ENCODE measurements around the gene EGFL7.

The EGFL7 gene

DNA sequence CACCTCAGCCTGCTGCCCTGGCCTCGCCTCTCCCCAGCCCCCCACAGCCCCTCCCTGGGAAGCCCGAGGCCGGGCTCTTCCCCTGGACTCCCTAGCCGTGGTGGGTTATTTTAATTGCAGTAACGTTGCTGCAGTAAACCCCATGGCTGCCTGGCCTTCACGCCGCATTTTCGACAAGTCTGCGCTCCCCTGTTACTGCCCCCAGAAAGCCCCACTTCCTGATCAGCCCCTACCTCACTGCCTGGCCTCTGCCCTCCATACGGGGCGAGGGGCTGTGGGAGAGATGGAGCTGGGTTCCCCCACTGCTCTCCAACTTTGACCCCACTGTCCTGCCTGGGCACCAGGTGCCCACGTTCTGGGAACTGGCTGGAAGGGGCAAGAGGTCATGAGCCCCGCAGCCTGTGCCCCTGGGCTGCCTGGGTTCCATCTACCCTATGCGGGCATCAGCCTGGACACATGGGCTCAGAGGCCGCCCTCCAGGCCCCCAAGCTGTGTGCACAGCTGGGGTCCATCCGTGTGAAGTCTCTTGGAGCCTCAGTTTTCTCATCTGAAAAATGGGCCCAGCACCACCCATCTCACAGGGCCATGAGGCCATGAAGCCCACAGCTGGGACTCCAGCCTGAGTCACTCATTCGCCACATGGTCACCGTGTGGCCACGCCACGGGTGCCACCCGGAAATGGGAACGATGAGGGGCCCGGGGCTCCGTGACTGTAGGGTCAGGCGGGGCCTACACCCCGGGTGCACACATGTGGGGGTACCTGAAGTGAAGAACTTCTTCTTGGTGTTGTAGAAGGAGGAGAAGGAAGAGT is 11.5 kb downstream of the EGFL7 start:
- DNase-seq = no peak

DNA sequence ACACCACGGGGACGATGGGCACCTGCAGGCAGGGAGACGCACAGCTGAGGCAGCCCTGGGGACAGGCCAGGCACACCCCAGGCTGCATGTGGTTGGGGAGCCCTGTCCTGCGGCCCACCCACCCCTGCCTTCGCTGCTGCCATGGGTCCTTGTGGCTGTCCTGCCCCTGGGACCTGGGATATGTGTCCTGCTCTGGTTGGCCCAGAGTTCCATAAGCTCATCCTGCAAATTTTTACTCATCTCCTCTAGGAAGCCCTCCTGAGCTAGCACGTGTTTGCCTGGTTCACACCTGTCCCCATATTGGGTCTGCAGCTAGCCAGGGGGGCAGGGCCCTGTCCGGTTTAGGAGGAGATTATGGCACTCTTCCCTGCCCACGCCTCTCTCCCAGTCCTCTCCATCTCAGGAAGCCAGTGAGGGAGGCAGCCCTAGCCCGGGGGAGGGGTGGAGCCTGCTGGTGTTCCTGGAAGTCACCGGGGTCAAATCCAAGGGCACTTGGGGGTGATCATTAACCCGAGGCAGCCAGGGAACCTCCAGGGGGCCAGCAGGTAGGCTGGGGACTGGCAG is 12.2 kb downstream of the EGFL7 start:
- DNase-seq = no peak

DNA sequence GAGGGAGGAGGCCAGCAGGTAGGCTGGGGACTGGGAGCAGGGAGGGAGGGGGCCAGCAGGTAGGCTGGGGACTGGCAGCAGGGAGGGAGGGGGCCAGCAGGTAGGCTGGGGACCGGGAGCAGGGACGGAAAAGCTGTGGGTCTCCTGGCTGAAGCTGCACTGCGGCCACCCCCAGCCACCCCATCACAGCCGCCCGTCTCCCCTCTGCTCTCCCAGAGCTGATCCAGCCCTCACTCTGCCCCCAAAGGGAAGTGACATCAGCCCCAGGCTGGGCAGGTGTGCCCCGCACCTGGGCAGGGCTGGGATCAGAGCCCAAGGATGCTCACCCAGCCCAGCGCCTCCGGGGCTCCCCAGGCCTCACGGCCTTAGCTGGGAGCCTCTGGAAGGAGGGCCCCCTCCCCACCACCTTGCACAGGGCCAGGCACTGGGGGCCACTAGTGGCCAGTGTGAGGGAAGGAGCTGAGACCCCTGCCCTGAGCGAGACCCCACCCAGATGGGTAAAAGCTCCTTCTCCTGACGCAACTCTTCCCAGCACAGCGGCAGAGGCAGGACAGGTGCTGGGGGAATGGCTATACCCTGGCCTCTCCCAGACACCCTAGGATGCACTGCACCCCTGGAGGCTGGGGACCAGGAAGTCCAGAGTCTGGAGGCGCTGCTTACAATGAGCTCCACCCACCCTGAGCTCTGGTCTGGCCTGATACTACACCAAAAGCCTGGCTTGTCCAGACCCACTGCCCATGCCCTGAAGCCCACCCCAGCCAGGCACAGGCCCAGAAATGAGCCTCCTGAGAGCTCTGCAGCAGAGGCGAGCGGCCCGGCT is 13.0 kb downstream of the EGFL7 start:
- no peak for DNase-seq

- no peak for DNase-seq
These were observed 13.6 kb downstream of the EGFL7 start for GRCh38 chr9:136676297-136676794.

GRCh38 chr9:136676920-136677686 is 14.4 kb downstream of the EGFL7 start:
- DNase-seq = no peak

DNA sequence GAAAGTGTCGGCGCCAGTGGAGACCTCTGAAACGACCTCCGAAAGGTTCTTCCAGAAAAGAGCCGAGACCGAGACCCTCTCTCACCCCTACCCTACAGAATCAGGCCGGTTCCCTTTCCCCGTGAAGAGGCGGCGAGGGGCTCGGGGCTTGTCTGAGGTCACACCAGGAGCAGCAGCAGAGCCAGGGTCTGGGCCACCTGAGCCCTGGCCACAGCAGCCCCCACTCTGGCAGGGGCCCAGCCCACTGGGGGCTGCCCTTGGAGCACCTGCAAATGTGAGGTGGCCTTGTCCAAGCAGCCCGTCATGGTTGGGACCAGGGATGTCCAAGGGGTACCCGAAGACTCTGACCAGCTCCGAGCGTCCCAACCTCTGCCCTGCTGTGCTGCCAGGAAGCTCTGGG is 15.3 kb downstream of the EGFL7 start:
- DNase-seq = no peak

GRCh38 chr9:136678624-136679023 is 15.9 kb downstream of the EGFL7 start:
- DNase-seq = no peak

DNA sequence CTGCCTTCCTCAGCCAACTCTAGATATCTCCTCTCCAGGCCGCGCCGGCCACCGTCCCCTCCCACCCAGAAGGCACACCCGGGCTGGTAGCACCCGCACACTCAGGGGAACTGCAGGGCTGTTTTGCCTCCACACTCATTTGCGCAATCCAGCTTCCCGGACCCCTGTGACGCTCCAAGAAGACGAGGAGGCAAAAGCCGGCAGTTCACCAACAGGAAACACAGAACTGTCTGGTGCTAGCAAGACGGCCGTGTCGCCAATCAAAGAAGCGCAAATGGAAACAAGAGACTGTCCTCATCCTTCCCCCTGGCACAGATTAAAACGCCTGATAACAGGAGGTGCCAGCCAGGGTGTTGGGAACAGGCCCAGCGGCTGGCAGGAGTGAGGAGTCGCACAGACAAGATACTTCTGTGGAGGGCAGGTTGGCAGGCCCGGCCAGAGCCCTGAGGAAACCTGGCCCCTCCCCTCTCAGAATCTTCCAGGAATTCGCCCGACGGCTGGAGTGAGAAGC is 16.8 kb downstream of the EGFL7 start:
- DNase-seq = no peak

GRCh38 chr9:136681029-136681428 is 18.3 kb downstream of the EGFL7 start:
- DNase-seq = no peak

GRCh38 chr9:136681945-136682699 is 19.4 kb downstream of the EGFL7 start:
- no peak for DNase-seq

- no peak for DNase-seq
These were observed 20.0 kb downstream of the EGFL7 start for GRCh38 chr9:136682710-136683109.

DNA sequence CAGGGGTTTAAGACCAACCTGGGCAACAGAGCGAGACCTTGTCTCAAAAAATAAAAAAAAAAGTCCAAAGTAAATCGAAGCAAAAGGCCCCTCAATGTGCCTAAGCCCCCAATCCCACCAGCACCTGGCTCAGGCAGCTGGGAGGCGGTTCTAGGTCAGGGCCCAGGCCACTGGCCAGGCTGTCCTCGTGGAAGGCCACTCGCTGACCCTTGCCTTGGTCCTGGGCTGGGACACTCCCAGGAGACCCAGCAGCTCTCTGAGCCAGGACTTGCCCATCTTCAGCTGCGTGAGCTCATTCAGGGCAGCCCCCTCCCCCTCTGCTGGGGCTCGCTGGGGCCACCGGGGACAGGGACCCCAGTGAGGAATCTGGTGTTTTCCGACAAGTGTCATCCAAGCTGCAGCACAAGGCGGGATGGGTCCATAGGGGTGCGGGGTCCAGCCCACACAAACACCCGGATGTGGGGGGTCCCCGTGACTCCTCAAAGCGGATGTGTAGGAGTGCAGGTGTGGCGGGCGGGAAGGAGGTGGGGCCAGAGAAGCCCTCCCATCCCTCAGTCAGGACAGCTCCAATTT is 20.5 kb downstream of the EGFL7 start:
- DNase-seq = no peak

DNA sequence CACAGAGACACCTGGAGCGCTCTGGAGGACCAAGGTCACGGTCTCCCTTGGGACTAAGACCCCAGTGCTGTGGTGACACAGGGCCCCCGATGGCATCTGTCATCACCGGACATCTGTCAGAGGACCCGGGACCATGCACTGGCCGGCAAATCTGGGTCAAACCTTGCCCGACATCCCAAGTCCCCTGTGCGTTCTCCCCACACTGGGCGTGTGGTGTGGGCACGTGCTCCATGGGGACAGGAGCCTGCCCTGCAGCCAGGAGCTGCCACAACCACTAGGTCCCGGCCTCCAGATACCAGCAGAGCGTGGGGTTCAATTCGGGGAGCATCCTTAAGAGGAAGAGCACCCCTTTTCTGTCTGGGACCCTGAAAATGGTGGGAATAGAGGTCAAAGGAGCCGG is 21.0 kb downstream of the EGFL7 start:
- DNase-seq = no peak

DNA sequence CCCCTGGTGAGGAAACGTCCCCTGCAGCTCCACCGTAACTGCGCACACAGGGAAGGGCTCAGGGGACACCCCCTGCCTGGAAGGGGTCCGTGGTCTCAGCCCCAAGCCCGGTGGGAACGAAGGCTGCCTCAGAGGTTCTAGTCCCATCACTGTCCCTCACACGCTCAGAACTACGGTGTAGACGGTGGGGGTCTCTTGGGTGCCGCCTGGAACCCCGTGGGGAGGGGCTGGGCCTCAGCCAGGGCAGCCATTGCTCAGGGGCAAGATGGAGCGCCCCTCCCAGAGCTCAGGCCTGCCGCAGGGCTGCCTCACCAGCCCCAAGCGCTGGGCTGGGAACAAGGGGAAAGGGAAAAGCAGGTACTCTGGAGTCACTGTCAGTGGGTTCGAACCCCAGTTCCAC is 21.6 kb downstream of the EGFL7 start:
- no peak for DNase-seq

- no peak for DNase-seq
These were observed 22.1 kb downstream of the EGFL7 start for GRCh38 chr9:136684799-136685198.

DNA sequence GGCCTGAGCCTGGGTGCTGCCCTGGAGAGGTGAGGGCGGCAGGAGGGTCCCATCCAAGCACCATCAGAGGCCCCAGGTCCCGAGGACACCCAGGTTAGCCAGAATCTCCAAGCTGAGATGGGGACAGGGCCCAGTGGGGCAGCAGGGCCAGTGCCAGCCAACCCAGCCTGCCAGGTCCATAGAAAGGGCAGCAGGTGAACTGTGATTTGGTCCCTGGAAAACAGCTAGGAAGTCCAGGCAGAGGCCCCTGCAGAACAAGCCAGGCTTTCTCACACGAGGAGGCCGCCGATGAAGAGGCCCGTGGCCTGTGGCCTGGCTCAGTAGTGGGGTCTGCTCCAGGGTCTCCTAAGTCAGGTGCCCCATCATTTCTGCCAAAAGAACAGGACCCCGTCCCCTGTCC is 22.5 kb downstream of the EGFL7 start:
- DNase-seq = no peak

GRCh38 chr9:136685790-136686533 is 23.2 kb downstream of the EGFL7 start:
- DNase-seq = no peak

- DNase-seq = no peak
These were observed 23.7 kb downstream of the EGFL7 start for GRCh38 chr9:136686534-136686793.

DNA sequence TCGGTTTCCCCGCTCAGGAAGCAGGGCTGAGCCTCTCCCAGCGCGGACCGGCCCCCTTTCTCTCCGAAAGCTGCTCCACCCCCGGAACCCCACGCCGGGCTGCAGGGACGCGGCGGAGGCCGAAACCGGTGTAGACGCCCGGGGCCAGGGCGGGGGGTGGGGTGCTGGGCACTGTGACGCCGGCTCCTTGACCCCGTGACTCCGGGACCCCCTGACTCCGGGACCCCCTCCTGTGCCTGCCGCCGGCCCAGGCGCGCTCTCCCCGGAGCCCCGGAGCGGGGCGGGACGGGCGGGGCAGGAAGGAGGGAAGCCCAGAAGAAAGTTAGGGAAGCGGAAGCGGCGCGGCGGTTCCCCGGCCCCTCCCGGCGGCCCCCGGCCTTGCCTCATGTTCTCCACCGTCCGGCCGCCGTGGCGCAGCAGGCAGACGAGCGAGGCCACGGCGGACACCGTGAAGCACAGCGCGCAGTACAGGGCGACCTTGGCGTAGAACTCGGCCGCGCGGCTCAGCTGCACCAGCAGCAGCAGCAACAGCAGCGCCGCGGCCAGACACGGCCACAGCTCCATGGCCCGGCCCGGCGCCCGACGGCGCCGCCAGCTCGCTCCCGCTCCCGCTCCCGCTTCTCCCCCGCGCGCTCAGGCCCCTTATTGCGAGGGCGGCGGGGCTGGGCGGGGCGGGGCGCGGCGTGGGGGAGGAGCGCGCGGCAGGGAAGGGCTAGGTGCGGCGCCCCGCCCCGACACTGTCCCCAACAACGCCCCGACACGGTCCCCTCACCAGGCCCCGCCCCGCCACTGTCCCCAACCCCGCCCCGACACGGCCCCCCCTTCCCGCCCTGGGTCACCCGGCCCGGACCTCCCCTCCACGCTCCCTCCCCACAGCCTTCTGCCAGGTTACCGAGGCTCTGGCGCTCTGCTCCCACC is 24.3 kb downstream of the EGFL7 start, which contains the start of gene AGPAT2:
TSS of gene AGPAT2 (minus strand) at position 664 of the 918 bp plus-strand sequence. CDS start at position 564, 100 bp downstream.
- DNase-seq = no peak

DNA sequence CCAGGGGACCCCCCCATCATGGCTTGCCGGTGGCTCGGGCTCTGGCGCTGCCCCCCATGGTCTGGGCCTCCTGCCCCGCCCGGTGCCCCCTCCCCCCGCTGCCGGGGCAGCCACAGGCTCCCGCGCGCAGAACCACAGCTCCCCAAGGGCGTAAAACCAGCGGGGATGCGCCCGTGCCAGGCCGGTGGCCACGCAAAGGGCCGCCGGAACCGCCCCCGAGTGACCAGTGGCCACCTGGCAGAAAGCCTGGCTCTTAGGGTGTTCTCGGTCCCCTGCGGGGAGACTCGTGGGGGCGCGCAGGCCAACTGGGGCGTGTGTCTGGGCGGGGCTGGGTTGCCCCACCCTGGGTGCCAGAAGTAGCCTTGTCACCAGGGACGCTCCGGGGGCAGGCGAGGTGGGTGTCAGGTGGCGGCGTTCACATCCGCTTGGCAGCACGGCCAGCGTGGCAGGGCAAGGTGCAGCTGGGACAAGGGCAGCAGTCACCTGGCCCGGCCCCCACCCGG is 25.1 kb downstream of the EGFL7 start:
- no peak for DNase-seq

Measured in DMS 273 treated with DMSO at 0.1 percent for 48 hours (cell line).